Stimulated activated naive B cell treated with anti-CD40 and anti-IgM and Interleukin-4, amounts not matched to agents 10 μg/mL and 1 μg/mL and 100 μg/mL, for 72 hours (primary cell): ENCODE data around the gene RBP5.

Experiments used
- ATAC-seq, 2 donors: fragments of 150-1000 bp; cut with Tn5 transposase; replicated peaks; 2 replicates each; pipeline ENCODE4 v1.10.0; 2021; ENCODE audit warnings: moderate library complexity in 1 of 2
- DNase-seq: peaks from one replicate; pipeline ENCODE4 v3.0.0; 2021
- H3K27ac Mint-ChIP-seq: one replicate; pipeline ENCODE4 v1.8.0; 2022; ENCODE audit warnings: mild to moderate bottlenecking, mixed read lengths
- H3K27me3 Mint-ChIP-seq, 2 donors: one replicate each; pipeline ENCODE4 v1.8.0; 2022; ENCODE audit warnings: mixed read lengths in 2 of 2
- H3K36me3 Mint-ChIP-seq, 2 donors: one replicate each; pipeline ENCODE4 v1.8.0; 2022; ENCODE audit warnings: mixed read lengths in 2 of 2, mild to moderate bottlenecking in 1 of 2
- H3K4me1 Mint-ChIP-seq, 2 donors: one replicate each; pipeline ENCODE4 v1.8.0; 2022; ENCODE audit warnings: mixed read lengths in 2 of 2, mild to moderate bottlenecking in 1 of 2
- H3K4me3 Mint-ChIP-seq, 2 donors: one replicate each; pipeline ENCODE4 v1.8.0; 2022; ENCODE audit warnings: mild to moderate bottlenecking in 2 of 2, mixed read lengths in 2 of 2, moderate library complexity in 1 of 2
- H3K9me3 Mint-ChIP-seq, 2 donors: one replicate each; pipeline ENCODE4 v1.8.0; 2022; ENCODE audit warnings: mixed read lengths in 2 of 2, mild to moderate bottlenecking in 1 of 2

The RBP5 gene

DNA sequence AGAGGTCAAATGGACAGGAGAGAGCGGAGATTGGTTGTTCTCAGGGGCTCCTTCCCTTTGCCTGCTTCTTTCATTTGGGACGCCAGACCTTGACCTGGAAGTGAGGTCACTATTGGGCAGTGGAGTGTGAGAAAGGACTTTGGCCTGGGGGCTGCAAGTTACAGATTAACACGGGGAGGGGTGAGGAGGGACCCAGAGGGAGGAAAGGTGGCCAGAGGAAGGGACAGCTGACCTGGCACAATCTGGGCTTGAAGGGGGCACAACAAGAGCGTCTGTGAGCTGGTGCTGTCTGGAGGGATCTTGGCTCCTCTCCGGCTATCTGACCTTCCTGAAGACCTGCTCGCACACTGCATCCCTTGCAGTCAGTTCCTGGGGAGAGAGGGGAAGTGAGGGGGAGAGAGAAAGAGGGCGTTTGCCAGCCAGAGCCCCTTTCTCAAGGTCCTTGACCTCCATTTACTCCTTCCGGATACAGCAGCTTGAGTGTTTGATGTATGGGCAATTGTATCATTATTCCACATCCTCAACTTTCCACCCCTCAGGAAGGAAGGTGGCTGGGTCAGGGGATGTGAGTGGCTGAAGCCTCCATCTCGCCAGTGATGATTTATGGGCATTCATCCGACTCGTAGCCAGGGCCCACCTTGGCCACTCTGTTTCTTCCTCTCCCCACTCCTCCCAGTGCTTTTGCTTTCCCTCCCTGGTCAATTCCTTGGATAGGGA, 4.7 kb downstream of the RBP5 start:
- ATAC-seq (no peak), DNase-seq (no peak)
- Mint-ChIP-seq H3K4me1 (peaks cover 4 to 7% of the 10 kb centered on the region in 2 donors), H3K4me3 (no peak overlapping the region), H3K36me3 (peaks cover 0 to 4% of the 10 kb centered on the region in 2 donors), H3K27me3 (no peaks in the 10 kb centered on the region), H3K27ac (no peak overlapping the region), H3K9me3 (no peaks in the 10 kb centered on the region)

DNA sequence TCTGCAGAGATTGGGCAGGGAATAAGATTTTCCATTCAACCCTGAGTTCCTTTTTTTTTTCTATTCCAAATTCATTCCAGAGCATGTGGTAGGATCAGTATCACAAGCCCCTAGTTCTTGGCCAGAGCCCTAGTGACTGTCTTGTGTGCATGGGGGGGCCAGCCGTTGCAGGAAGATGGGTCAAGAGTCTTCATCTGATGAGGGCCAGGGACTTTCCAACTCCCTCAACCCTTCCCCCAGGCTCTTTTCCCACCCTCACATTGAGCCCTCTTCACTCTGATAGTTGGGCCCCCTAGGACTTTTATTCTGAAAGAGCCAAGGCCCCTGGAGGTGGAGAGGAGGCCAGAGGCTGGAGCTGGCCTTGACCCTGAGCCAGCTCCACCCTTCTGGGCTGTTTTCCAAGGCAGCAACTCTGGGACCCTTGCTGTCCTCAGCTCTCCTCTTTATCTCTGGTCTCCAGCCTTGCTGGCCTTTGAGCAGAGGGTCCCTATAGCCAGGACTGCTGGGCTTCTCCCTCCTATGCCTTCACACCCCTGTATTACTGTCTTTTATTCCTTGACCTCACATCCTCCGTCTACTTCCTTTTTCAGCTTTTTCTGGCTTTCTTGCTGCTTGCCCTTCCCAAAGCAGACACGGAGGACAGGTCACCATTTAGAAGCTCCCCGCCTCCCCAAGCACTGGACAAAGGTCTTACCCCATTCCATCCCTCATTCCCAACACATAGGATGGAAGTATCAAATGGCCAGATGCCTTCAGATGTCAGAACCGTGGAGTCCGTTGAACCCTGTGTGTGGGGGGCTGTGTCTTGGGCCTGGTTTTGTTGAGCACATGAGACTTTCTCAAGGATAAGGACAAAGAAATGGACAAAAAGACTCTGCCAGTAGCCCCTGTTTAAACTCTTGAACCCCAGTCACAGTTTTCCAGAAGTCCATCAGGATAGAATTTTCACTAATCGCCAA, 5.6 kb downstream of the RBP5 start:
- Mint-ChIP-seq H3K36me3 (peaks cover 5% of the 10 kb centered on the region in 2 donors), H3K27me3 (no peaks in the 10 kb centered on the region), H3K4me1 (no peaks in the 10 kb centered on the region), H3K4me3 (no peak overlapping the region), H3K27ac (no peak overlapping the region), H3K9me3 (no peaks in the 10 kb centered on the region)
- ATAC-seq: no peak
- no peak for DNase-seq

DNA sequence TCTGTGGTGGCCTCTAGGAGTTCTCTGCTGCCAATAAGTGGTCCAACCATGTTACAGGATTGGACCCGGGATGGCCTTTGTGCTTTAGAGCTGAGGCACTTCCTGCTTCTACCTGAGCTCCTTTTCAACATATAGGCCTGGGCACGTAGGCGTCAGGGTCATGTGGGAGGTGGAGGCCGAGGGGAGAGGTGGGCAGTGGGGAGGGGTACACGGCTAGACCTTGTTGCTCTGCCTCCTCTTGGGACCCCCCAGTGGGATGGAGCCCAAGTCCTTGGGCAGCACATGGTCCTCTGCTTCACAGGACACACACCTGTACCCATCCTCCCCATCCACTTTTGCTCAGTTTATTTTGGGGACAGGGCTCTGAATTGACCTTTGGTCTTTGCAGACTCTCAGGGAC, 7.4 kb downstream of the RBP5 start:
- no peak overlapping the region for H3K27ac Mint-ChIP-seq
- H3K4me3 Mint-ChIP-seq: no peak overlapping the region
- DNase-seq: no peak
- peaks cover 7 to 10% of the 10 kb centered on the region in 2 donors for H3K36me3 Mint-ChIP-seq
- no peaks in the 10 kb centered on the region for H3K27me3 Mint-ChIP-seq
- no peaks in the 10 kb centered on the region for H3K4me1 Mint-ChIP-seq
- no peak for ATAC-seq
- no peaks in the 10 kb centered on the region for H3K9me3 Mint-ChIP-seq

DNA sequence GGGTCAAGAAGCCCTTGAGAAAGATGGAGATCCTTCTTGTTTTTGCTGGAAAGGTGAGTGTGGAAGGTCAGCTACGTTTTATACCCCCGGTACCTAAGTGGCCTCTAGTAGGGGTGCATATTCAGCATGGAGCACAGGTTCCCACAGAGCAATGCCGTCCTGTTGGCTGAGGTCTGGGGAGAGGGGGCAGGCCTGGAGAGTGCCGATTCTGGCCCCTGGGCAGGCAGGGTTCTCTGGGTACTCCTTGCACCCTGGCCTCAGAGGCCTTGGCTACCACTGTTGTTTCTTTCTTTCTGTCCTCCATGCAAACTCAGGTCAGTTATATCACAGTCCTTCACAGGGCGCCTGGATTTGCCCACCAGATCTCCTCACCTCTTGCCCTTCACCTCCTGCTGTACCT, 8.5 kb downstream of the RBP5 start:
- ATAC-seq (no peak), DNase-seq (no peak)
- Mint-ChIP-seq H3K9me3 (no peaks in the 10 kb centered on the region), H3K4me3 (no peak overlapping the region), H3K36me3 (peaks cover 15 to 21% of the 10 kb centered on the region in 2 donors), H3K4me1 (no peaks in the 10 kb centered on the region), H3K27ac (no peak overlapping the region), H3K27me3 (no peaks in the 10 kb centered on the region)

DNA sequence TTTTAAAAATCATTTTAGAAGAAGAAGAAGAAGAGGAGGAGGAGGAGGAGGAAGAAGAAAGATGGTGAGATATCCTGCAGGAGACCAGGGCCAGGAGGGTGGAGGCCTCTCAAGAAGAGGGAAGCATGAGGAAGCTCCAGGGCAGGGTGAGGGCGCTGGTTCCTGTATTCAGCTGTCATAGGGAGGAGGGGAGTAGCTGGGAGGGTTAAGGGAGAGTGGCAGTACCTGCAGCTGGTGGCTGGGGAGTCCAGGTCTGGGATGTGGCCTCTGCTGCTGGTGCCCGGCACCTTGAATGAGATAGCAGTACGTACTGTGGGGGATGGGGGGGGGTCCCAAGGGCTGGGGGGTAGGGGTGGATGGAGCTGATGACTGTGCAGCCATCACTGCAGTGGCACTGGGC, 9.8 kb downstream of the RBP5 start:
- H3K9me3 Mint-ChIP-seq: no peaks in the 10 kb centered on the region
- ATAC-seq (no peak), DNase-seq (no peak)
- H3K4me3 Mint-ChIP-seq: no peak overlapping the region
- no peaks in the 10 kb centered on the region for H3K4me1 Mint-ChIP-seq
- no peaks in the 10 kb centered on the region for H3K27me3 Mint-ChIP-seq
- H3K36me3 Mint-ChIP-seq: peaks cover 20 to 28% of the 10 kb centered on the region in 2 donors
- no peak overlapping the region for H3K27ac Mint-ChIP-seq

DNA sequence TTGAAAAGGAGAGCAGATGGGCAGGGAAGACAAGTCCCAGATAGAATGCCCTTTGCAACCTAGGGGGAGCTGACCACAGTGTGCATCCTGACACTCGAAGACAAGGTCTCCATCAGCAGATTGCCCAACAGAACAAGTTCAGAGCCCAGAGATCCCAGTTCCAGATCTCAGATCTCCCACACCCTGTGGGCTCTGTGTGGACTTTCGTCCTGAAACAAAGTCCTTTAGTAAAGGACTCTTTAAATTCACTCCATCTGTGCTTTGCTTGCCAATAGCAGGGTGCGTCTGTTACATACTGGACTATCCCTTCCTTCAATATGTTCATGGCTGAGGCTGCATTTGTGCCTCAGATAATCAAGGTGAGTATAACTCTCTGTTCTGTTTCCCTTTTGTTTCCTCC, 11.0 kb downstream of the RBP5 start:
- no peaks in the 10 kb centered on the region for H3K27me3 Mint-ChIP-seq
- H3K27ac Mint-ChIP-seq: no peak overlapping the region
- no peak overlapping the region for H3K4me3 Mint-ChIP-seq
- no peak for DNase-seq
- peaks cover 2 to 6% of the 10 kb centered on the region in 2 donors for H3K4me1 Mint-ChIP-seq
- no peaks in the 10 kb centered on the region for H3K9me3 Mint-ChIP-seq
- ATAC-seq: no peak
- peaks cover 23 to 32% of the 10 kb centered on the region in 2 donors for H3K36me3 Mint-ChIP-seq

DNA sequence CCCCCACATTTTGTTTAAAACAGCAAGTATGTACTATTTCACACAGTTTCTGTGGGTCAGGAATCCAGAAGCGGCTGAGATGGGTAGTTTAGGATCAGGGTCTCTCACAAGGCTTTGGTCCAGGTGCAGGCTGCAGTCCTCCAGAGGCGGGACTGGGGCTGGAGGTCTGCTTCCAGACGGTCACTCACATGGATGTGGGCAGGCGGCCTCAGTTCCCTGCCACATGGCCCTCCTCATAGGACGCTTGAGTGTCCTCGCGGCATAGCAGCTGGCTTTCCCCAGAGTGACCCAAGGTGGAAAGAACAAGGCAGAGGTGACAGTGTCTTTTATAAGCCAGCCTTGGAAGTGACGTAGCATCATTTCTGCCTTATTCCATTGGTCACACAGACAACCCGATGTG, 11.8 kb downstream of the RBP5 start:
- DNase-seq: no peak
- no peak overlapping the region for H3K27ac Mint-ChIP-seq
- peaks cover 23 to 32% of the 10 kb centered on the region in 2 donors for H3K36me3 Mint-ChIP-seq
- H3K4me3 Mint-ChIP-seq: no peak overlapping the region
- no peaks in the 10 kb centered on the region for H3K9me3 Mint-ChIP-seq
- peaks cover 2 to 6% of the 10 kb centered on the region in 2 donors for H3K4me1 Mint-ChIP-seq
- no peak for ATAC-seq
- no peaks in the 10 kb centered on the region for H3K27me3 Mint-ChIP-seq

DNA sequence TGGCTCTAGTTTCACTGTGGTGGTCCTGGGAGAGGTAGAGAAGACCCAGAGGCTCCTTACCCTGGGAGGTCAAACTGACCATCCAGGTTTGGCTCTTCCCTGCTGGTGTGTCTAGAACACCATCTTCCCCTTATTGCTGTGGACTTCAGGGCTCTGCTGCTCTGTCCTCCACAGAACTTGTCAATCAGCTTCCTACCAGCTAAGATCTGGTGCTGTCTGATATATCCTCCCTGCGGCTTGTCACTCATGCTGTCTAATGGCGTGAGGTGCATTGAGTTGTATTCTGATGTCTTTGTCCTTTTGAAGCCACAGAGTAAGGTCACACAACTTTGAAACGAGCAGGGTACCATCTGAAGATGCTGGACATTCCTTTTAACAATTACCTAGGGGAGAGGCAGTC, 12.5 kb downstream of the RBP5 start:
- H3K27ac Mint-ChIP-seq: no peak overlapping the region

DNA sequence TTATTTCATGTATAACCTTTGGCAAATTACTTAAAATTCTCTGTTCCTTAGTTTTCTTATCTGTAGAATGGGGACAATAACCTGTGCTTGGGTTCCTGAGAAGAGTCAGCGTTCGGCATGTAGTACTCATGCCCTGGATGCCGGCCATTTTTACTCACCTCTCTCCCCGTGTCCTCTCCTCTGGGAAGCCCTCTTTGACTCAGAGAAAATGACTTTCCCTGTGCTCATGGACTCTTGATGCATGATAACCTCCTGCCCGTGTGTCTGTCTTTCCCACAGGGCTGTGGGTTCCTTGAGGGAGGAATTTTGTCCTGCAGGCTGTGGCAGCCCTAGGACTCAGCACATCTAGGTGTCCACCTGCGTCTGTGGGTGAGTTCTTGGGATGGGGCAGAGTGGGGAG, 13.8 kb downstream of the RBP5 start:
- DNase-seq: no peak
- no peak overlapping the region for H3K4me3 Mint-ChIP-seq
- H3K27me3 Mint-ChIP-seq: no peaks in the 10 kb centered on the region
- no peak for ATAC-seq
- peaks cover 23 to 35% of the 10 kb centered on the region in 2 donors for H3K36me3 Mint-ChIP-seq
- no peaks in the 10 kb centered on the region for H3K9me3 Mint-ChIP-seq
- peaks cover 3 to 16% of the 10 kb centered on the region in 2 donors for H3K4me1 Mint-ChIP-seq
- no peak overlapping the region for H3K27ac Mint-ChIP-seq

More for the DNA sequence above, 12.5 kb downstream of the RBP5 start:
- H3K4me1 Mint-ChIP-seq: peaks cover 2 to 6% of the 10 kb centered on the region in 2 donors
- no peak for ATAC-seq
- peaks cover 23 to 32% of the 10 kb centered on the region in 2 donors for H3K36me3 Mint-ChIP-seq
- no peak for DNase-seq
- H3K9me3 Mint-ChIP-seq: no peaks in the 10 kb centered on the region
- no peaks in the 10 kb centered on the region for H3K27me3 Mint-ChIP-seq
- H3K4me3 Mint-ChIP-seq: no peak overlapping the region

DNA sequence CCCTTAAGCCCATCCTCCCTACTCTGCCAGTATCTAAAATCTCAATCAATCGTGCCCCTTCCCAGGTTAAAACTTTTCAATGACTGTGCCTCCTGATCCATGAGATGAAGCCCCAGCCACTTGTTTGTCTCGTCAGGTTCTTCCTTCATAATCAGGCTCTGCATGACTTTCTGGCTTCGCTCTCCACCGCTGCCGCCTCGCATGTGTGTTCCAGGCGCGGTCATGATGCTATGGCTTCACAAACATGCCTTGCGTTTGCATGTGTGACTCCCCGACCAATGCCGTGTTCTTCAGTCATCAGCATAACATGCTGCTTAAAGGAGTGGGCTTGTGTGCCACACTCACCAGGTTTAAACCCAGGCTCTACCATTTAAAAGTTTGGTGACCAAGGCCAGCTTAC, 14.7 kb downstream of the RBP5 start:
- DNase-seq: no peak
- H3K36me3 Mint-ChIP-seq: peaks cover 23 to 35% of the 10 kb centered on the region in 2 donors
- H3K27me3 Mint-ChIP-seq: no peaks in the 10 kb centered on the region
- H3K4me1 Mint-ChIP-seq: peaks cover 10 to 24% of the 10 kb centered on the region in 2 donors
- H3K9me3 Mint-ChIP-seq: no peaks in the 10 kb centered on the region
- ATAC-seq: no peak
- no peak overlapping the region for H3K27ac Mint-ChIP-seq
- H3K4me3 Mint-ChIP-seq: no peak overlapping the region

DNA sequence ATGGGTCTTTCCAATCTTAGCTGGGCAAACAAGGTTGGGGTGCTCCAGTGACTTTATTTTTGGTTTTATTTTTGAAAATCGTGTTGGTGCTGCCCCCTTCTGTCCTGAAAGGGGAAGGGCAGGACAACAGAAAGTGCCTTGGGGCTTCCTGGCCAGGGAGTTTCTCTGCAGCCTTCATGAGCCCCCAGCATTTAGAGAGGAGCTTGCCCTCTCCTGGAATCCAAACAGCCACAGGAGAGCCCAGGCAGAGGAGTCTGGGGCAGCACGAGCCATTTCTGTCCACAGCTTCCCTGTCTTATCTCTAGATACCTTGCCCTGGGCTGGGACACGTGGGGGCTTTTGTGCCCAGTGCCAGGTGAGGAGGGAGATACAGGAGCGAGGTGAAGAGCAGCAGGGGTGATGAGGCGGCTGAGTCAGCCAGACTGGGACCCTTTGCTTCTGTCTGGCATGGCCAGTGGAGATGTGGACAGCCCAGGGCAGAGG, 15.3 kb downstream of the RBP5 start:
- Mint-ChIP-seq H3K27ac (no peak overlapping the region), H3K4me1 (peaks cover 12 to 27% of the 10 kb centered on the region in 2 donors), H3K9me3 (no peaks in the 10 kb centered on the region), H3K4me3 (no peak overlapping the region), H3K36me3 (peaks cover 23 to 33% of the 10 kb centered on the region in 2 donors), H3K27me3 (no peaks in the 10 kb centered on the region)
- peak; percentile 12 to 14 for ATAC-seq
- no peak for DNase-seq

DNA sequence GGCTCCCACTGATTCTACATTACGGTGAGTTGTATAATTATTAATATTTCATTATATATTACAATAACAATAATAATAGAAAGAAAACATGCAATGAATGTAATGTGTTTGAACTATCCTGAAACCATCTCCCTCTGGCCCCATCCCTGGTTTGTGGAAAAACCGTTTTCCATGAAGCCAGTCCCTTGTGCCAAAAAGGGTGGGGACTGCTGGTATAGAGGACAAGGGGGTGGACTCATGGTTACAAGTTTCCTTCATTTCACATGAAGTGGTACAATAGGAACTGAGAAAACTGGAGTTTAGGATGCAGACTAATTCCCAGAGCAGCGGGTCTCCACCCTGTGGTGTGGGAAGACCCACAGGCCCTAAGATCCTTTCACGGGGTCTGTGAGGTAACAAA, 16.6 kb downstream of the RBP5 start:
- H3K27ac Mint-ChIP-seq: no peak overlapping the region
- peaks cover 20 to 31% of the 10 kb centered on the region in 2 donors for H3K36me3 Mint-ChIP-seq
- no peak overlapping the region for H3K4me3 Mint-ChIP-seq
- no peak for DNase-seq
- H3K4me1 Mint-ChIP-seq: peaks cover 20 to 36% of the 10 kb centered on the region in 2 donors
- H3K9me3 Mint-ChIP-seq: no peaks in the 10 kb centered on the region
- no peak for ATAC-seq
- H3K27me3 Mint-ChIP-seq: no peaks in the 10 kb centered on the region

DNA sequence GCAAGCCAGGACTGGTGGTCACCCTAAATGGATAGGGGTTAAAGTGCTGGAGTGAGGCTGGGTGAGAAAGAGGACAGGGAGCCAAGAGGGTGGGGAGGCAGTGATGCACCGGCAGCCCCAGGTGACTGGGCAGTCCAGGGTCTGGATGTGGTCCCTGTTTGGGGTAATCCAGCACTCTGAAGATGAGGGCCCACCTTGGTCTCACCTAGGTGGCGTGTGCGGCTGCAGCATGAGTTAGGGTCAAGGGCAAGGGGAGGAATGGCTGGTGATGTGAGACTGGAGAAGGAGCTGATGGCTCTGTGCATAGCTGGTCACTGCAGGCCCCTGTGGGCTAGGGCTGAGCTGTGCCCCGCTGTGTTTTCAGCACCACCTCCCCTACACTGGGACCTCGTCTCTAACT, 18.0 kb downstream of the RBP5 start:
- DNase-seq: no peak
- no peak overlapping the region for H3K27ac Mint-ChIP-seq
- H3K9me3 Mint-ChIP-seq: peaks cover 8 to 9% of the 10 kb centered on the region in 2 donors
- no peak overlapping the region for H3K4me3 Mint-ChIP-seq
- no peak for ATAC-seq
- peaks cover 20 to 36% of the 10 kb centered on the region in 2 donors for H3K4me1 Mint-ChIP-seq
- H3K27me3 Mint-ChIP-seq: no peaks in the 10 kb centered on the region
- peaks cover 22 to 35% of the 10 kb centered on the region in 2 donors for H3K36me3 Mint-ChIP-seq

DNA sequence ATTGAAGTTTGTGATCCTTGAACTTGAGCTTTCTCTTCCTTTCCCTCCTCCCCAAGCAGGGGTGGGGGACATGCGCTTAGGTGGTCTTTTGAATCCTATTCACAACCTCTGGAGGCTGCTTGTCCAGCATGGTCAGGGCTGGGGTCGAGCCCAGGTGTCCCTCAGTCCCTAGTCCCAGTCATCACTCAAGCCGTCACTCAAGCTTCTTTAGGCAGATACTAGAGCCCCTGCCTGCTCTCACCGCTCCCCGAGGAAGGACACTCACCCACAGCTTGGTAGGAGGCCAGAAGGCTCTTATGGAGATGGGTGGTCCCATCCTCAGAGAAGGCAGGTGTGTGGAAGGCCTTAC, 19.1 kb downstream of the RBP5 start:
- ATAC-seq: no peak
- no peak for DNase-seq
- peak overlapping the region; percentile 91 to 95 for H3K4me3 Mint-ChIP-seq
- H3K27ac Mint-ChIP-seq: peak overlapping the region; percentile 92
- peaks cover 9 to 11% of the 10 kb centered on the region in 2 donors for H3K9me3 Mint-ChIP-seq
- peaks cover 20 to 36% of the 10 kb centered on the region in 2 donors for H3K4me1 Mint-ChIP-seq
- peaks cover 16 to 32% of the 10 kb centered on the region in 2 donors for H3K36me3 Mint-ChIP-seq
- no peaks in the 10 kb centered on the region for H3K27me3 Mint-ChIP-seq
